IPS-NIHi7 (cell line): Measurements from ENCODE around the gene FAF1.

Experiments
- DNase-seq: peaks from one replicate; pipeline ENCODE4 v3.0.0; 2012; ENCODE audit warnings: mixed read lengths; ENCODE audit errors: extremely low spot score

The FAF1 gene

DNA sequence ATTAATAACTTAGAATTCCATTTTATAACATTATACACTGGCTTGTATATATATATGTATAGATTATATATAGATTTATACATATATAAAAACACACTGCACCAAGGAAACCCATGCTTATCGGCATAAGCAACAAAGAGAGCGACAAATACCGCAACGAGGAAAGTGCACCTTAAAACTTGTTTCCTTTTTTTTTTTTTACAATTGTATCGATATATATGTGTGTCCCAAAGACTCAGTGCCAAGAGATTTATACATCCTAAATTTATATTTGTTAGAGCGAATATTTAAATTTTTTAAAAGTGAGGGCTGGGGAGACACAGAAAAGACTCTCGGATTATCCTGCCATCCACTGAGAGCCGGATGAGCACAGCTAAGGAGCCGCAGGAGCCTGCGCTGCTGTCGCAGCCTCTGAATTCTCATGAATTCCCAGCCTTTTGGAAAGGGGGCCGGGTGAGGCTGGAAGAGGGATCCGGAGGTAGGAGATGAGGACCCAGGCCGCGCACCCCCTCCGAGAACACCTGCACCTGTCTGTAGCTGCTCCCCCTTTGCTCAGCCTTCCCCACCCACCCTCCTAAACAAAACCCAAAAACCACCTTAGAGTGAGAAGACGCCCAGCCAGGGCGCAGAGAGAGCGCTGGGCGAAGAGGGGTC, 542.0 kb downstream of the FAF1 start:
- no peak for DNase-seq

DNA sequence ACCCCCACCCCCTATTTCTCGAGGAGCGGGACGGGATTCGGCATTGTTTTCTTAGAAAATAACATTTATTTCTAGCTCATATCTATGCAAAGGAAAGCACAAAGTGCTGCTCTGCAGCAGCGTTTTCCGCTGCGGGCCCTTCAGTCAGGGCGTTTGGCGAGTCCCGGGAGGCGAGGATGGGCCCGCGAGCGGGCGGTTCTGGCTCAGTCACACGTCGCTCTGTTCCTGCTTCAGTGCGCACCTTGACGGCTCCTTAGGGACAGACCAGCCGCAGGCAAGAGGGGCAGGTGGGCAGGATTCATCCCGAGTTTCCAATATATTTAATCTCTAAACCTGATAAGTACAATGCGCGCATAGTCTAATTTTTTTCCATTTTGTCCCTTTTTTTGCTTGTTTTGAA, 542.6 kb downstream of the FAF1 start:
- no peak for DNase-seq

DNA sequence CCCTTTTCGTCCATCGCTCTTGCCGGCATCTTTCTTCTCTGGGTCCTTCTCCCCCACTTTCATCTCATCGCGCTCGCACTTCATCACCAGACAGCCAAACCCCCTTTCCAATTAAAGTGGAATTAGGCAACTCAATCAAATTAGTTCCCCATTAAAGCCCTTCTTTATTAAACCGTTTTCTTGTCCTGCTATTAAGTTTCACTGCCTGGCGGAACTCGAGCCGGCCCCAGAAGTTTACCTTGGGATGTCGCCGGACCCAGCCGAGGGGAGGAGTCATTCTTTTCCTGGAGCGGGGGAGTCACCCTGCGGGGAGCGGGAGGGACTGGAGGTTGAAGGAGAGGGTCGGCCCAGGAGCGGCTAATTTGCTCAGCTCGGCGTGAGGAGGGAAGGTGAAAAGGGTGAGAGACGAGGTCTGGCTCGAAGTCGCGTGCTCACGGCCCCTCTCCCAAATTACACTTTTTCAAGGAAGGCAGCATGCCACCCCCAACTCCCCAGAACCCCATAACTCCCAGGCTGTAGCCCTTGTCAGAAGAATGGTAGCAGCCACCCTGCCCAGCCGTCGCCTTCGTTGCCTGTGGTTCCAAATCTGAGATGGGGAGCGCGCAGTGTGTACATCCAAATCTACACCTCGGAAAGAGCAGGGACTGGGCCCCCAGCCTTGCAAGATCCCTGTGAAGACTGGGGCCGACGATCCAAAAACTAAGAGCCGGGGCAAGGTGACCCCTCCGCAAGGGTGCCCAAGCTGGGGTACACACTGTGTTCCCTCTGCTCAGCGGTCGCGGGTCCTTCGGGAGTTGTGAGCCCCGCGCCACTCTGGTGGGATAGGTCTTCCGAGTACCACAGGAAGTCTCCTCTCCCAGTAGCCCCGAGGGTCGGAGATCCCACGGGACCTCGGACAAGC, 543.3 kb downstream of the FAF1 start:
- peak; percentile 85 for DNase-seq

DNA sequence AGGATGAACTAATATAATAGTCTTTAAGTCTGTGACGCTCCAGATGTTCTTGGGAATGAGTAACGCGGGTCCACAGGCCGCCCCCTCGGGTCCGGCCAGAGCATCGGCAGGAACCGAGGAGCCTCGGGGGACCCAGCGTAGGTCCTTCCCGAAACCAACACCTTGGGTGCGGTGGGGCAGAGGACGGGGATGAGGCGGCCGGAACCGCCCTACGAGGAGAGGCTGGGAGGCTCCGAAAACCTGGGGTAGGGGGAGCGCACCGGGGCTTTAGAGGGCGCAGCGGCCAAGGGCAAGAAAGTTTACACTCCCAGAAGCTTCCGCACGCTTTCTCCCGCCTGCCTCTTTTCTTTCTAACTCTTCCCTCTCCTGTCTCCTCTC, 543.9 kb downstream of the FAF1 start:
- peak; percentile 56 for DNase-seq

DNA sequence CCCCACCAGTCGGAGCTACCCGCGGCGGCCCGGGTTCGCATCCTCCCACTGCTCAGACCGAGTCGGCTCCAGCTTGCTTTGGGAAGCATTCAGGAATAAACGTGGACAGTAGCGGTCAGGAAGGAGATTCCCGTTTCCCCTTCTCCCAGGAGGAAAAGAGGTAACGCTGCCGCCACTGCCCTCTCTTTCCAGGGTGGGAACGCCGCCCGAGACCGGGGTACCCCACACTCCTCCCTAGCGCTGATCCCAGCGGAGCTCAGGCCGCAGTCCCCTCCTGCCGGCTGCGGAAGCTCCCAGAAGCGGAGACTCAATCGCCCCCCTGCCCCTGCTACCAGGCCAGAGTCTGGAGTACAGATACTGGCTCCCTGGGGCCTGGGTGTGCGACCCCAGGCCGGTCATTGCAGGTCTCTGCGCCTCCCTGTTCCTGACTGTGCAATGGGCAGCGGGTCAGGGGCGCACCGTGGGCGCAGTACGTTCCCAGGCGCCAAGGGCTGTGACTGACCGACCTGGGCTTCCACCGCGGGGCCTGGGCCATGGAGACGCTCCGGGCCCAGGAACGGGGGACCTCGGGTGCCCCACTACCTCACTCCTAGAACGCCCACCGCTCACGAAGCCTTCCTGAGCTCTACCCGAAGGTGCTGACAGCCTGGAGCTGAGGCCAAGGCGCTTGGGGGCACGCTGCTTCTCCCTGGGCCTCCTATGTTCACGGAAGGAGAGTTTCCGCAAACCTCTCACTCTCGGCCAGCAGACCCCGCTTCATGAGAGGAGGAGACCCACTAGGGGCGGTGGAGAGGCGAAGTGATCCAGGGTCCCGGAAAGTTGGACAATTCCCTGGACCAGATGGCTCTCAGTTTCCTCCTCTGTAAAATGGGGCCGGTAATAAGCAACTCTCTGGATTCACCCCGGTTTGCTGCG, 544.6 kb downstream of the FAF1 start:
- peak; percentile 42 for DNase-seq

DNA sequence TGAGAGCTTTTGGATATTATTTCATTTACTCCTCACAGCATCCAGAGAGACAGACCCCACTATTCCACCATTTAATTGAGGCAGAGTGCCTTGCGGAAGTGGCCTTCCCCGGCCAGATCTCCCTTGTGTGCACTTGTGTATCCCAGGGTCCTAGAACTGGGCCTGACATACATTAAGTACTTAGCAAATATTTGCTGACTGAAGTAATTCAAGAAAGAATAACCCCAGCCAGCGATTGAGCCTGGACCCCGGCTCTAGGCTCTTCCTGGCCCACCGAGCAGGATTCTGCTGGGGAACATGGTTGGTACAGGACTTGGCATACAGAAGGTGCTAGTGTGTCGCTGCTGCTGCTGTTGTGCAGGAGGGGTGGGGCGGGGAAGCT, 545.2 kb downstream of the FAF1 start:
- no peak for DNase-seq

DNA sequence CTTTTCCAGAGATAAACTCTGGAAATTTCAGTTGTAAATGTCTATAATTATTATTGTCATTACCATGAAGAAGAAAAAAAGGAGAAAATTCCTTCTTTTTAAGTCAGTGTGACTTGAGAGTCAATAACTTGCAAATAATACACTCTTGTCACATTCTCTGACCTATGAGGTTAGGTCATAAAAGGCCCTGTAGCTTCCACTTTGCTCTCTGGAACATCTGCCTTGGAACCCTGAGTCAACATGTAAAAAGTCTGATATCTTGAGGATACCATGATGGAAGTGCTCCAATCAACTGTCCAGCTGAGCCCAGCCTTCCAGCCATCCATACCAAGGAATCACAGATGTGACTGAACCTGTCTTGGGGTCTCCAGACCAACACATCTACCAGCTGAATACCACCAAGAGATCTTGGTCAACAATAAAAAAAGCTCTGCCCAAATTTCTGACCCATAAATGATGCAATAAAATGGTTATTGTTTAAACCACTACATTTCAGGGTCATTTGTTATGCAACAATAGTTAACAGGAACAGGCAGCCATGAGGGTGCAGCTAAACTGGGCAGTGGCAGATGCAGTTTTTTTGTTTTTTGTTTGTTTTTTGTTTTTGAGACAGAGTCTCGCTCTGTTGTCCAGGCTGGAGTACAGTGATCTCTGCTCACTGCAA, 547.1 kb downstream of the FAF1 start:
- no peak for DNase-seq

DNA sequence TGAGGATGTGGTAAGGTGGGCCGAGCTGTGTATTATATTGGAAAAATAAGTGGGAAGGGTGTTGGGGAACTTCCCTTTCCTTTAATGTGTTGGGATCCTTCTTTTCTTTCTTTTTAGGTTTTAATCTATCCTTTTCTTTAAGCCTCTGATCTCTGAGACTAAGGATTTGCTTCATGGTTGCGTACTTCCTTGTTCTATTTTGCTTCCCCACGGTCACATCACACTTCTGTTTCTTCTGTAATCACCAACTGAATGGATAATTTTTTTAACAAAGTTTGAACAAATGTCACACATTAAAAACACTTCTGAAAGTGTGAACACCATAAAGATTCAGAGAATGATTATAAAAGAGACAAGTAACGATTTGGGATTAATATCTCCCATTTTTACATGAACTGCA, 554.3 kb downstream of the FAF1 start:
- DNase-seq = no peak

DNA sequence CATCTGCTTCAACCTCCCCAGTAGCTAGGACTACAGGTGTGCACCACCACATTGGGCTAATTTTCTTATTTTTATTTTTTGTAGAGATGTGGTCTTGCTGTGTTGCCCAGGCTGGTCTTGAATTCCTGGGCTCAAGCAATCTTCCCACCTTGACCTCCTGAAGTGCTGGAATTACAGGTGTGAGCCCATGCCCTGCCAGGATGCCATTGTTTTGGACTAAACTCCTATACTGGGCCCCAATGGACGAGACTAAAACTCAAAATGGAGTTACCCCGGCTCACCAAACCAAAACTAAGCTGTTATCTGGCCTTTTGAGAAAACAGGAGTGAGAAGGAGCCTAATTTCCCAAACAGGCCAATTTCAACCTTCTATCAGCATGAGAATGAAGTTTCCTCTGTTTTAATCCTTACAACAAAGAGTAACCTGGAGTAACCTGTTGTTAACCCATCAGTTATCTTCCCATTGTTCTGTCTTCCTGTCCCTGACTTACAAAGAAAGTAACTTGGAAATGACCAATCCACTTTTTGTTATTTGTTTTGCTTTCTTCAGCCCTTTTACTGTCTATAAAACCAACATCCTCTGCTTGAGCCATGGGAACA, 566.4 kb downstream of the FAF1 start:
- DNase-seq = no peak
